Spleen (tissue), 7 donors: Measurements from ENCODE around the gene SH2D4B.

ENCODE experiments used
- POLR2AphosphoS5 ChIP-seq, 3 donors: sonication (generic); formaldehyde crosslinking; IDR thresholded peaks; one replicate each; pipeline ENCODE4 v1.5.1; 2017; ENCODE audit warnings: antibody characterized with exemption in 3 of 3
- TF ChIP-seq, protein P1 (sequence below), 11 experiments: fragments of 200-600 bp in 7 of 11; fragments of 450-650 bp in 4 of 11; sonication (generic) in 4 of 11; IDR thresholded peaks in 8 of 11; conservative IDR thresholded peaks in 3 of 11; 1 replicate in 7 of 11; 2 replicates in 4 of 11; pipeline versions ENCODE4 v1.4.0 to v1.8.0; 2016 to 2021; ENCODE audit warnings: antibody characterized with exemption in 11 of 11, inconsistent platforms in 4 of 11, mild to moderate bottlenecking in 1 of 11
- donor health status: DM: no; HTN: no; CAD: no; lungs with moderate emphysema.
- donor health status: DM: no; HTN: no; CAD: no.
- donor health status: DM: no; HTN: no; CAD: no.

- TF ChIP-seq POLR2AphosphoS5 (IDR thresholded peaks at IDR 0.05): no peak
- TF ChIP-seq, protein P1, sequence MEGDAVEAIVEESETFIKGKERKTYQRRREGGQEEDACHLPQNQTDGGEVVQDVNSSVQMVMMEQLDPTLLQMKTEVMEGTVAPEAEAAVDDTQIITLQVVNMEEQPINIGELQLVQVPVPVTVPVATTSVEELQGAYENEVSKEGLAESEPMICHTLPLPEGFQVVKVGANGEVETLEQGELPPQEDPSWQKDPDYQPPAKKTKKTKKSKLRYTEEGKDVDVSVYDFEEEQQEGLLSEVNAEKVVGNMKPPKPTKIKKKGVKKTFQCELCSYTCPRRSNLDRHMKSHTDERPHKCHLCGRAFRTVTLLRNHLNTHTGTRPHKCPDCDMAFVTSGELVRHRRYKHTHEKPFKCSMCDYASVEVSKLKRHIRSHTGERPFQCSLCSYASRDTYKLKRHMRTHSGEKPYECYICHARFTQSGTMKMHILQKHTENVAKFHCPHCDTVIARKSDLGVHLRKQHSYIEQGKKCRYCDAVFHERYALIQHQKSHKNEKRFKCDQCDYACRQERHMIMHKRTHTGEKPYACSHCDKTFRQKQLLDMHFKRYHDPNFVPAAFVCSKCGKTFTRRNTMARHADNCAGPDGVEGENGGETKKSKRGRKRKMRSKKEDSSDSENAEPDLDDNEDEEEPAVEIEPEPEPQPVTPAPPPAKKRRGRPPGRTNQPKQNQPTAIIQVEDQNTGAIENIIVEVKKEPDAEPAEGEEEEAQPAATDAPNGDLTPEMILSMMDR (IDR thresholded peaks at IDR 0.05 in 8 of 11, conservative IDR thresholded peaks at IDR 0.05 in 3 of 11): no peak
These were observed 108.7 kb downstream of the SH2D4B start for GRCh38 chr10:80646366-80646765.
